ENCODE measurements around the gene MFN1. TPM values are rescaled to one million over a fixed set of nuclear protein-coding genes. Genes with fewer than 3 reads are reported as not detected.

Gene MFN1
- total and polyA plus RNA-seq, 7 donors: 8.6 to 42.1 (median 27.6) TPM

- Histone ChIP-seq H3K4me1 (no peaks in the 10 kb centered on the region), H3K36me3 (no peaks in the 10 kb centered on the region), H3K27me3 (no peaks in the 10 kb centered on the region), H3K4me3 (no peak overlapping the region), H3K9me3 (no peaks in the 10 kb centered on the region), H3K27ac (no peak overlapping the region)
- TF ChIP-seq CTCF (IDR thresholded peaks at IDR 0.05) (no peak), POLR2A (IDR thresholded peaks at IDR 0.05) (no peak), EP300 (IDR thresholded peaks at IDR 0.05) (no peak), POLR2AphosphoS5 (IDR thresholded peaks at IDR 0.05) (no peak)
- 38 to 65% methylated on average over 1 of the region's 1 CpG for WGBS, 2 donors
- DNase-seq: no peak
- intact Hi-C loops (cut with DNase I): no loop called here
These were observed 38.1 kb upstream of the MFN1 start for GRCh38 chr3:179309225-179310078.

DNA sequence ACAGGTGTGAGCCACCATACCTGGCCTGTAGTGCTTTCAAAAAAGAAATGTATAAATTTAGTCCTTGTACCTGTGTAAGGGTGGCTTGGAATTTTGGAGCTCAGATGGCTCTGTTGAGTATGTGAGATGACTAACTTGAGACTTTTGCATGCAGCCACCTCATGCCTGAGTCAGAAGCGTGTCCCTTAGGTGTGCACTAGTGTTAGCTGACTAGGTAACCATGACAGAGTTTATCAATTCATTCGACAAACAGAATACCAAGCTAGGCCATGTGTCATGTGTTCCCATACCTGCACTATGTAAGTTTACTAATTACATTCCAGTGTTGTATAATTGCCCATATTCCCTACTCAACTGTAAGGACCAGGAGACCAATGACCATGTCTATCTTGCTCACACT, 28.6 kb upstream of the MFN1 start:
- Histone ChIP-seq H3K27ac (no peak overlapping the region), H3K9me3 (no peaks in the 10 kb centered on the region), H3K36me3 (no peaks in the 10 kb centered on the region), H3K4me3 (no peak overlapping the region), H3K4me1 (peaks cover 0 to 10% (median 8%) of the 10 kb centered on the region in 4 donors), H3K27me3 (no peaks in the 10 kb centered on the region)
- no peak for TF ChIP-seq POLR2A (IDR thresholded peaks at IDR 0.05)
- TF ChIP-seq CTCF (IDR thresholded peaks at IDR 0.05): no peak
- intact Hi-C loops (cut with DNase I): loop anchor here (5.0 kb wide), 1 partner anchor 57 kb away; no protein-coding TSS in a partner anchor
- no peak for DNase-seq
- 88 to 91% methylated on average over 2 of the region's 2 CpGs for WGBS, 2 donors

- Histone ChIP-seq H3K4me3 (peak overlapping the region; percentile 86 to 94 (median 91)), H3K27ac (peak overlapping the region; percentile 94 to 99 (median 98)), H3K9me3 (no peaks in the 10 kb centered on the region), H3K4me1 (peaks cover 0 to 36% (median 32%) of the 10 kb centered on the region in 4 donors), H3K36me3 (peaks cover 0 to 9% (median 2%) of the 10 kb centered on the region in 4 donors), H3K27me3 (no peaks in the 10 kb centered on the region)
- intact Hi-C loops (cut with DNase I): loop anchor here (1.0 to 10.0 kb wide), 4 partner anchors 131 to 247 kb away; partner anchors contain the start of genes ACTL6A, GNB4, PIK3CA and ZMAT3
- no peak for DNase-seq
- WGBS, 2 donors: 7 to 34% methylated on average over 10 of the region's 10 CpGs
- TF ChIP-seq EP300 (IDR thresholded peaks at IDR 0.05) (no peak), POLR2A (IDR thresholded peaks at IDR 0.05) (no peak), CTCF (IDR thresholded peaks at IDR 0.05) (peak in 3 of 4 experiments; percentile 24 to 44 (median 36)), POLR2AphosphoS5 (IDR thresholded peaks at IDR 0.05) (no peak)
These were observed 25.7 kb upstream of the MFN1 start for GRCh38 chr3:179321668-179322285.

- no peaks in the 10 kb centered on the region for H3K27me3 ChIP-seq
- H3K36me3 ChIP-seq: peaks cover 0 to 13% (median 2%) of the 10 kb centered on the region in 4 donors
- intact Hi-C loops (cut with DNase I): loop anchor here (1.0 to 10.0 kb wide), 5 partner anchors 25 to 248 kb away; partner anchors contain the start of genes ACTL6A, GNB4, MFN1 and PIK3CA
- WGBS, 2 donors: 1% methylated on average over 75 of the region's 75 CpGs
- peak within 1 kb of the TSS; percentile 86 to 94 (median 91) for H3K4me3 ChIP-seq
- H3K9me3 ChIP-seq: no peaks in the 10 kb centered on the region
- TF ChIP-seq POLR2AphosphoS5 (IDR thresholded peaks at IDR 0.05) (peak; percentile 24 to 91 (median 74)), CTCF (IDR thresholded peaks at IDR 0.05) (peak; percentile 24 to 87 (median 54)), POLR2A (IDR thresholded peaks at IDR 0.05) (no peak)
- peak; percentile 91 for DNase-seq
- H3K4me1 ChIP-seq: peaks cover 0 to 44% (median 35%) of the 10 kb centered on the region in 4 donors
- H3K27ac ChIP-seq: peak within 1 kb of the TSS; percentile 94 to 99 (median 98)
These were observed 25.0 kb upstream of the MFN1 start, which contains the start of gene ZNF639 for GRCh38 chr3:179322286-179323196. TSS of gene ZNF639 (plus strand) at chr3:179323031. CDS start at chr3:179328294, 5,263 bp downstream.
